Hypothalamus (tissue), 51 donors: ENCODE data around the gene EHMT1.
"Not testable (repeated sequence)": the region's sequence is repeated elsewhere in the genome, so short reads cannot be mapped to it uniquely, and the experiment has no call there.

Experiments
- DNase-seq, 51 donors: peaks; one replicate each; lab custom pipeline; 2025; lab: John Stamatoyannopoulos, UW

EHMT1 gene

GRCh38 chr9:137613738-137614523, 4.9 kb upstream of the EHMT1 start:
- no peak for DNase-seq

- DNase-seq, result no peak
These were observed 4.0 kb upstream of the EHMT1 start for GRCh38 chr9:137614631-137615386.

DNA sequence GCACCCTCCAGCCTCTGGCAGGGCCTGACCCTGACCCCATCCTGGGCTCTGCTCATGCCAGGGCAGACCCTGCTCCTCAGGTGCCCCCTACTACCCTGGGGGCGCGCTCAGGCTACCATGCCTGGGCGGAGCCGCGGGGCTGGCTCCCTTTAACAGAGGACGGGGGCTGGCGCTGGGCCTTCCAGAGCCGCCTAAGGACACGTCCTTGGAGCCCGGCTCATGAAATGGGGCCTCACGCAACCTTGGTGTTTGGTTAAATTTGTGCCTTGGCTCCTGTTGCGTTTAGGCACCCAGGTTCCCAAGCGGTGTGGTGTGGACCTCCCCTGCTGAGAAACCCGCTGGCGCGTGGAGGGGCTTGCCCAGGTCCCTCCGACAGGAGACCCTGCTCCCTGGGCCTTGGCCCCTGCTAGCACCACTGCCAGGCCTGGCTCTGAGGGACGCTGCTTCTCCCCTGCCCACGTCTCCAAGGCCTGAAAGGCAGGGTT, 3.4 kb upstream of the EHMT1 start:
- DNase-seq, result no peak

GRCh38 chr9:137619240-137620047, 639 bp downstream of the EHMT1 start:
- peak in 2 of 51 donors; percentile 14 to 41 for DNase-seq

GRCh38 chr9:137620048-137620405, 1.2 kb downstream of the EHMT1 start:
- no peak for DNase-seq

- DNase-seq, result no peak
These were observed 1.8 kb downstream of the EHMT1 start for GRCh38 chr9:137620581-137620980.

DNA sequence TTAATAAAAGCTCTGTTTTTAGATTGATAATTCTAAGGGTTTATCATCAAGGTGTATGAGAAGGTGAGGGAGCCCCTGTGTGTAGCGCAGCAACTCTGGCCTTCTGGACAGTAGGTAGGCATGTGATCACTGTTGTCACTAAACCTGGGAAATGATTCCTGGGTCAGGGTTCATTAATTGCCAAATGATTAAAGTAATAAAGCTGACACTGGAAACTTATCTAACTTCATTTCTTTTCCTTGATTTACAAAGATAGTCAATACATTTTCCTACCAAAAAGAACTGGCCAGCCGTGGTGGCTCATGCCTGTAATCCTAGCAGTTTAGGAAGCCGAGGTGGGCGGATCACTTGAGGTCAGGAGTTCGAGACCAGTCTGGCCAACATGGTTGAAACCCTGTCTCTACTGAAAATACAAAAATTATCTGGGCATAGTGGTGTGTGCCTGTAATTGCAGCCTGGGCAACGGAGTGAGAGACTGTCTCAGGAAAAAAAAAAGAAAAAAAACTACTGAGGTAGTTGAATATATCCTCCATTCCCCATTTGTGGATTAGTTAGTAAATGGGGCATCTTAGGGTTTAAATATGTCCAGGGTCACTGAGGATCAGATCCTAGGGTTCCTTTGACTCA, 2.4 kb downstream of the EHMT1 start:
- DNase-seq, result no peak

DNA sequence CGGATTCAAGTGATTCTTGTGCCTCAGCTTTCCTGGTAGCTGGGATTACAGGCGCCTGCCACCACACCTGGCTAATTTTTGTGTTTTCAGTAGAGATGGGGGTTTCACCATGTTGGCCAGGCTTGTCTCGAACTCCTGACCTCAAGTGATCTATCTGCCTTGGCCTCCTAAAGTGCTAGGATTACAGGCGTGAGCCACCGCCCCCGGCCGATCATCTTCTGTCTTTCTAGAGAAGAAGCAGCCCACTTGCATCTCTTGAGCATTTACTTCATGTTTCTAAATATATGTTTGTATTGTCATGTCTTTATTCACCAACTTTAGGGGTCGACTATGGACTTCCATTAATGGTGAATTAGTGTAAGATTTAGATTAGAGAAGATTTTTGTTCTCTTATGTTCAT, 3.4 kb downstream of the EHMT1 start:
- not testable (repeated sequence) for DNase-seq

- no peak for DNase-seq
These were observed 7.7 kb downstream of the EHMT1 start for GRCh38 chr9:137626464-137626863.

- not testable (repeated sequence) for DNase-seq
These were observed 8.6 kb downstream of the EHMT1 start for GRCh38 chr9:137627406-137627805.

DNA sequence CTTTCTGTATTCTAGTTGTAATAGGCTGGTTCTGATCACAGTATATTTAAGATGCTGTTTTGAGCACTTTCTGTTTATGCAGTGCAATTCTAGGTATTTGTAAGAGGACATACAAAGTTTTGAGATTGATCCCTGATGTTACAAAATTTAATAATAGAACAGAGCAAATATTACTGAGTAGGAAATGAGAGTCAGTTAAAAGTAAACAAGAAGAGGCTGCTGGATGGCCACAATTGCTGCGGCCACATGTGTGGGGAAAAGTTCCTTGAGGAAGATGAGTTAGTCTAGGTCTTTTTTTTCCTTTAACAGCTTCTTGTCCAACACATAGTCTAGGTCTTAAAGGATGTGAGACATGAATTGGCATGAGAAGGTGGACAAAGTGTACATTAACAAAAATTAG, 11.3 kb downstream of the EHMT1 start:
- DNase-seq, result no peak

DNA sequence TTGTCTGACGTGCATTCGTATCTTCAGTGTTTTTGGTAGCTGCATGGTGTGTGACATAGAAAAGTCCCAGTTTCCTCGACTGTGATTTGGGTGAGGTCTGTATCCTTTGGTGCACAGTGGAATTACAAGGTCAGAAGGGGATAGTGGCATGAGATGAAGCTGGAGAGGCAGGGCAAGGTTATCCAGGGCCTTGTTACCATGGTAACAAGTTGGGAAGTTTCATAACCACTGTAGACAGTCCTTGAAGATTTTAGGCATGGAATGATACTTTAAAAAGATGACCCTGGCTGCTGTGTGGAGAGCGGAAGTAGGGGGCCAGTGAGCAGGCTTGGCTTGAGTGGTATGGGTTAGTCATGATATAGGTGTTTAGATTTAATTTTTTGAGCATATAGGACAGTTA, 11.9 kb downstream of the EHMT1 start:
- DNase-seq, result no peak

- DNase-seq, result no peak
These were observed 12.8 kb downstream of the EHMT1 start for GRCh38 chr9:137631345-137632229.

DNA sequence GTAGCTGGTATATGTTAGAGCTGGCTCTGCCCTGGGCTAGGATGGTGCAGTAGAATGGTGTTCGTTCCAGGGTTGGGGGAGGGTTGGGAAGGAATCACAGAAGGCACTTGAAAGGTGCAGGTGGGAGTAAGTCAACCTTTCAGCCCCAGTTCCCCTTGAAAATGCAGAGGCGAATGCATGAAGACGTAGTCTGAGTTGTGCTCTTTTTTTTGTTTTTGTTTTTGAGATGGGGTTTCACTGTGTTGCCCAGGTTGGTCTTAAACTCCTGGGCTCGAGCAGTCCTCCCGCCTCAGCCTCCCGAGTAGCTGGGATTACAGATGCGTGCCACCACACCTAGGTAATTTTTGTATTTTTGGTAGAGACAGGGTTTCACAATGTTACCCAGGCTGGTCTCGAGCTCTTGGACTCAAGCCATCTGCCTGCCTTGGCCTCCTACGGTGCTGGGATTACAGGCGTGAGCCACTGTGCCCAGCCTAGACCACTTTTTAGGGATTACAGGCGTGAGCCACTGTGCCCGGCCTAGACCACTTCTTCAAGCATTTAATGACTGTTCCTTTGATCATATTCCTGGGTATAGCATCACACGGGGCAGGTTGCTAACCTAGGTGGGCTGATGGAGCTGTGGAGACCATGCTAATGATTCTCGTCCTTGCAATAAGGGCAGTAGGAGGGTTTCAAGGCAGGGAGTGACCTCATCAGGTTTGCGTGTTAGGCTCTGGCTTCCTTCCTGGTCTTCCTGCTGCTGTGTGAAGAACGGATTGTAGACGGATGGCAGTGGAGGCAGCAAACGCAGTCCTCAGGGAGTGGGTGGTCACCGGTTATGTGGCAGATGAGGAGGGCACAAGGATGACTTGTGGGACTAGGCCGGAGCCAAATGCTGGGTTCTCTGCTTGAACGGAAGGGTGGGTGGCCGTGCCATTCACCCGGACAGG, 13.7 kb downstream of the EHMT1 start:
- DNase-seq, result peak in 2 of 51 donors; percentile 27 to 35

DNA sequence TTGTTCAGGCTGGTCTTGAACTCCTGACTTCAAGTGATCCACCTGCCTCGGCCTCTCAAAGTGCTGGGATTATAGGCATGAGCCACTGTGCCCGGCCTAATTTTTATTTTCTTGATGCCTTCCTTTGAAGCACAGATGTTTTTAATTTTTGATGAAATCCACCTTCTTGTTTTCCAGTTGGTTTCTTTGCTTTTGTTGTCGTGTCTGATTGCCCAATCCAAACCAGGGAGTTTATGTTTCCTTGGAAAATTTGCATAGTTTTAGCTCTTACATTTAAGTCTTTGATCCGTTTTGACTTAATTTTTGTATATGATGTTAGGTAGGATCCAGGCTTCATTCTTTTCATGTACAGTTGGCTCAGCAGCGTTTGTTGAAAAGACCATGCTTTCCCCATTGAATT, 15.2 kb downstream of the EHMT1 start:
- DNase-seq, result no peak

- no peak for DNase-seq
These were observed 19.9 kb downstream of the EHMT1 start for GRCh38 chr9:137638680-137639079.

DNA sequence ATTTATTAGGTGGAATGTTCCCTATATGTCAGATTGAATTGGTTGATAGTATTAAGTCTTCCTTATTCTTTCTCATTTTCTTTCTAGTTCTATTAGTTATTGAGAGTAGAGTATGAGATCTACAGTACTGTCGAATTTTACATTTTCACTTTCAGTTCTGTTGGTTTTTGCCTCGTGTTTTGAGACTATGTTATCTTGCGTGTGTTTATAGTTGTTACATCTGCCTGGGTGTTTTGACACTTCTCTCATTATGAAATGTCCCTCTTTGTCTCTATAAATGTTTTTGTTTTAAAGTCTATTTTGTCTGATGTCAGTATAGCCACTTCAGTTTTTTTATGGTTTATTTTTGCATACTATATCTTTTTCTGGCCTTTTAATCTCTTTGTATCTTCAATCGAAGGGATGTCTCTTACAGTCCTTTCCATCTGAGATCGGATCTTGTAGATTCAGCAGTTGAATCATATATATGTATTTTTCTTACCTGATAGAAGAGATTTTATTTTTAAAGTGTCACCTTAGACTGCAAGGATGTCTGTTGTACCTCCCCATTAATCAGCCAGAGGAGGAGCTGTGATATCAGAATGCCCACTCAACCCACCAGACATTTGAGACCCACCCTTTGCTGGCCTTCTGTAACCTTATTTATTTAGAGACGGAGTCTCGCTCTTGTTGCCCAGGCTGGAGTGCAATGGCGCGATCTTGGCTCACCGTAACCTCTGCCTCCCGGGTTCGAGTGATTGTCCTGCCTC, 20.7 kb downstream of the EHMT1 start:
- DNase-seq, result no peak

- DNase-seq, result no peak
These were observed 22.1 kb downstream of the EHMT1 start for GRCh38 chr9:137640862-137641261.
